Activated gamma-delta T cell (primary cell): ENCODE data around the gene SMARCA2.
"Not testable (repeated sequence)": the region's sequence is repeated elsewhere in the genome, so short reads cannot be mapped to it uniquely, and the experiment has no call there.

Source experiments
- DNase-seq: peaks from one replicate; lab custom pipeline; 2025; lab: John Stamatoyannopoulos, UW

SMARCA2 gene

DNA sequence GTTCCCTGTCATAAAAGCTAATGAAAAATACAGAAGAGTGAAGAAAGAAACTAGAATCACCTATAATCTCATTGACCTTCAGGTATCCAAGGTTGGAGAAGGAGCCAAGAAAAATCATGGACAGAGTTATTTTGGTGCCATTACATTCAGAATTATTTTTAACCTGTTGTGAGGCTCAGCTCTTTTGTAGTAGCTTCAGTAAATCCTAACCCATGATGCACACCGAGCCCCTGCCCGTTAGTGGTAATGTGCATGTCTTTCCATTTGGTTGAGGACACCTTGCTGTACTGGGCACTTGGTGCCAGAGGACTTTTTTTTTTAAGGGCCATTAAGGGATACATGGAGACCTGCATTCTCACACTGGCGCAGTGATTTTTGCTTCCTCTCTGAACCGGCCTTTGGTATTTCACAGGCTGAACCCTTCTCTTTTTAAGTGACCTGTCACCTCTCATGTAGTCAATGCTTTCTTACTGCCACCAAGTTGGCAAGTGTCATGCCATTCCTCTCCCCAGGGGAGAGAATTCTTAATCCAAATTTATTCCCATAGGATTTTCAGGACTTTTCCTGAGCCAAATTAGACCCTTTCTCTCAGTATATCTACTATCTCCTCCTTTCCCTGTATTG is 125.6 kb downstream of the SMARCA2 start:
- no peak for DNase-seq

DNA sequence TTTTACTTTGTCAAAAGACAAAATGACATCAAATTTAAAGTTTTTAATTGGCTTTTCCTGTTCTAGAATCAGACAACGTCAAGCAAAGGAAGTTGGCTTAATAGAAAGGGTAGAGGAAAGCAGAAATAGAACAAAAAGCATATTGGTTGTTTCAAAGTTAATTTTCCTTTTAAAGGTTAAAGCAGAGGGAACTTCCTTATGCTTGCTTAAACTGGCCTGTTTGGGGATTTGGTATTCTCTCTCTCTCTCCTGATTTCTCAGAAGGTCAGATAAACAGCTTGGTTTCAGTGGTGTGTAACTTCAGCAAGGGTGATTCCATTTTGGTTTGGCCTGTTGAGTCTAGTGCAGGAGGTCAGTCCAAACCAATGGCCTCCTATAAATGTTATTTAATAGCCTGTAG is 127.1 kb downstream of the SMARCA2 start:
- DNase-seq: no peak

DNA sequence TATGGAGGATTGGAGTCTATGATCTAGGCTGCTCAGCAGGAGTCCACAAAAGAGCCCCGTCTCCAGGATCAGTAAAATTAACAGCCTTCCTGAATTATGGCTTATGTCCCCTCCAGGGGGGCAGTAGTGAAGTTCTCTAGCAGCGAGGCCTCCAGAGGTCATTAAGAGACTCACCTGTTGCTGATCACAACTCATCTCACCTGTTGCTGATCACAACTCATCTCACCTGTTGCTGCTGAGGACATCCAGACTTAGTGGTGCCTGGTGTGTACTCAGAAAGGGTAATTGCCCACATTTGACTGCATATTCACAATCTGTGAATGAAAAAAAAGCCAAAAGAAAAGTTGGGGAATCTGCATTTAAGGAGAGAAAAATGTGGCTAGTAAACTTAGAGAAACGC is 129.5 kb downstream of the SMARCA2 start:
- DNase-seq: no peak

DNA sequence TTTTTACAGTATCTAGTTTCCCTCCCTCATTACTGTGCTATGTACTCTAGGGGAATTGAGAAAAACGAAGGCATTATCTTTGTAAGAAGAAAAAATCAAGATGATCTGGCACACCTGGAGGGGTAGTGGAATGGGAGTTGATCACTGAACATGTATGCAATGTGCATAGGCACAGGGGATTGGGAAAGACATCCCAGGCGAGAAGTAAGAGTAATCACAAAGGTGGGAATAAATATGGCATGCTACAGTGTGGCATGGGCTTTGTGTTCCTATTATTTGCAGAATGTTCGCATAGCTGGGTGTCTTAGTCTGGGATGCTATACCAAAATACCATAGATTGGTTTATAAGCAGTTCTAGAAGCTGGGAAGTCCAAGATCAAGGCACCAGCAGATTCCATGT is 130.6 kb downstream of the SMARCA2 start:
- DNase-seq: no peak

DNA sequence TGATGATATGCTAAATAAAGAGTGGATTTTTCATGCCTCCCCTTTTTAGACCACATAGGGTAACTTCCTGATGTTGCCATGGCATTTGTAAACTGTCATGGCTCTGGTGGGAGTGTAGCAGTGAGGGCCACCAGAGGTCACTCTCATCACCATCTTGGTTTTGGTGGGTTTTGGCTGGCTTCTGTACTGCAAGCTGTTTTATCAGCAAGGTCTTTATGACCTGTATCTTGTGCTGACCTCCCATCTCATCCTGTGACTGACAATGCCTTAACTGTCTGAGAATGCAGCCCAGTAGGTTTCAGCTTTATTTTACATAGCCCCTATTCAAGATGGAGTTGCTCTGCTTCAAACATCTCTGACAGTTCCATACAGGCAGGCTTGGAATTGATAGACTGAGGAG is 131.6 kb downstream of the SMARCA2 start:
- DNase-seq: not testable (repeated sequence)

DNA sequence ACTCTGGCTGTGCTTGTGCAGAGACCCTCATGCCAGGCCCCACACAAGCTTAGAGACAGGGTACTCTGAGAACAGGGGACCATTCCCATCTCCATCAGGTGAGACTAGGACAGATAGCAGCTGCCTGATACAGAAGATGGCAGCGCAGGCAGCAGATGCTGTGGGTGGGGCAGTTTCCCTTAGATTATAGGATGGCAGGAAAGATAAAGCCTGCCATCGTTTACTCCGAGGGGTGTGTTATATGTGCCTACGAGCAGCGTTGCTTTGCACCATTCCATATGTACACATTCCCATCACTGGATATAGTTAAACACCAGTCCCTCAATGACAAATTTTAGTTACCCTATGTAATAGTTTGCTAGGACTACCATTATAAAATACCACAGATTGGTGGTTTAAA is 135.2 kb downstream of the SMARCA2 start:
- DNase-seq: no peak

DNA sequence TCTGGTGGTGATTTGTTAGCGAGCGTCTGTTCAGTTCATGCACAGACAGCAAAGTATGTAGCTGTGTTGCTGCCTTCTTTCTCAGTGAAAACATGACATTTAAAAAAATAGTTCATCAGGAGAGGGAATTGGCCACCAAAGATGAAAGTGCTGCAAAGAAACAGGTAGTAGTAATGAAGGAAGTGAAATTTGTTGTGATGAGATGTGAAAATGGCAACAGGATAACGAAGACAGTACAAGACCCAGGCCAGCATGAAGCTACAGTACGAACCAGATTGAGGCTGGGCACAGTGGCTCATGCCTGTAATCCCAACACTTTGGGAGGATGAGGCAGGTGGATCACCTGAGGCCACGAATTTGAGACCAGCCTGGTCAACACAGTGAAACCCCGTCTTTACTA is 136.0 kb downstream of the SMARCA2 start:
- DNase-seq: no peak

DNA sequence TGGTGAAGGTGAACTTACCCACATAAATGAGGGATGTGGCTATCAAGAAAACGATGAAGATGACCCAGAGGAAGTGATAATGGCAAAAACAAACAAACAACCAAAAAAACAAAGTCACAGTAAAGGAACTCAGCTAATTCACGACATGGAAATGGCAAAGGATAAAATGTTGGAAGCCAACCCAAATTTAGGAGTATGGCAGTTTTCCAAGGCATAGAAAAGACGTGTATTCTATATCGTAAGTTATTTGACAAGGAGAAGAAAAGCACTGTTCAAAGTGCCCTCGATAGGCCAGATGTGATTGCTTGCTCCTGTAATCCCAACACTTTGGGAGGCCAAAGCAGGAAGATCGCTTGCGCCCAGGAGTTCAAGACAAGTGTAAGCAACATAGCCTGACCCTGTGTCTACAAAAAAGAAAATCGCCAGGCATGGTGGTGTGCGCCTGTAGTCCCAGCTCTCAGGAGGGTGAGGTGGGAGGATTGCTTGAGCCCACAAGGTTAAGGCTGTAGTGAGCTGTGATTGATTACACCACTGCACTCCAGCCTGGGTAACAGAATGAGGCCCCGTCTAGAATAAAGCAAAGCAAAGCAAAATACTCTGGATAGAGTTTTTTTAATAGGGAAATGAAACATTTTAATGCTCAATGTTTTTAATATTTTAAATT is 138.0 kb downstream of the SMARCA2 start:
- no peak for DNase-seq

DNA sequence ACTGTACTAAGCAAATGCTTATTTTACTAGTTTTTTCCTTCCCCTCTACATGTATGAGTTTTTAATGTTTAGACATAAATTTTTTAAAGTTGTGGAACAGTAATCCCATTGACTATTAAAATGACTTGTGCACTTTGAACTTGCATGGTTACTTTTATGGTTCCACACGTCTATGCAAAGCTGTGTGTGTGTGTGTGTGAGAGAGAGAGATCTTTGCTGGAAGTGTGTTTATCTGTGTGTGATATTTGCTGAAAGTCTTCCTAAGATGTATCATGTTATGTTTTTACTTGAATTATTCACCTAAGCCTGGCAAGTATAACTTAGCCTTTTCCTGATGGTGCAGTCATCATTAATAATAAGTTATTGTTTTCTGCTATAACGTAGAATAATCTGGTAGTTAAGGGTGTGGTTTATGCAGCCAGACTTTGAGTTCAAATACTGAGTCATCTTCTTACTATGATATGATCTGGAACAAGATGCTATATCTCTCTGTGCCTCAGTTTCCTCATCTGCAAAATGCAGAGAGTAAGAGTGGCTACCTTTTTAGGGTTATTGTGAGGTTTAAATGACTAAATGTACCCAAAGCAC is 138.6 kb downstream of the SMARCA2 start:
- no peak for DNase-seq

DNA sequence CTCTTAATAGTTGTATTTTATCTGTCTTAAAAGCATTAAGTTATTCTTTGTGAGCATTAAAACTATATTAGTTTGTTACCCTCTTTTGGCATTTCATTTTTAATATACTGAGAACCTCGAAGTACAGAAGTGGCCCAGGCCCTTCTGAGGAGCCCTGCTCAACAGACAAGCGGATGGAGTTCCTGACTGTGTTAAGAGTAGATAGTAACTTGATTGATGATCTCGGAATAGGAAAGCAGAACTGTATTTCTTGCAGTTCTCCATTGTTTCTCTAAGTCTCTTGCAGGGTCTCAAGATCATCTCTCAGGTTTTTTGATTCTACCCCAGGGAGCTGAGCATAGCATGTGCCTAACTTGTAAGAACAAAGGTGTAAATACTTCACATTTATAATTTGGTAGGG is 139.6 kb downstream of the SMARCA2 start:
- no peak for DNase-seq

DNA sequence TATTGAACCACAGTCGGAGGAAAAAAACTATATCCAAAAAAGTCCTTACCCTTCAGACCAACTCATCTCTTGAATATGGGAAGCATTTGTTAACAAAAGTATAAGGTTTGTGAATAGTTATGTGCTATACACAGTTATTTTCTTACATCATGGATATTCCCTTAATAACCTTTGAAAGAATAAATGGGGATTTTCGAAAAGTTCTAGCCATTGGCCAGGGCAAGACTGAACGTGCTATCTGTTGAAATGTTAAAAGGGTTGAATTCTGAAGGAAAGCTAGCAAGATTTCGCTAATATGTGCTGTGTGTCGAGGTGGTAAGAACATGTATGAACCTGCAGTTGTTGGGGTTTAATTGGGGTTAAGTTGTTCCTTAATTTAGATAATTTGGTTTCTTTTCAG is 140.8 kb downstream of the SMARCA2 start:
- DNase-seq: no peak

DNA sequence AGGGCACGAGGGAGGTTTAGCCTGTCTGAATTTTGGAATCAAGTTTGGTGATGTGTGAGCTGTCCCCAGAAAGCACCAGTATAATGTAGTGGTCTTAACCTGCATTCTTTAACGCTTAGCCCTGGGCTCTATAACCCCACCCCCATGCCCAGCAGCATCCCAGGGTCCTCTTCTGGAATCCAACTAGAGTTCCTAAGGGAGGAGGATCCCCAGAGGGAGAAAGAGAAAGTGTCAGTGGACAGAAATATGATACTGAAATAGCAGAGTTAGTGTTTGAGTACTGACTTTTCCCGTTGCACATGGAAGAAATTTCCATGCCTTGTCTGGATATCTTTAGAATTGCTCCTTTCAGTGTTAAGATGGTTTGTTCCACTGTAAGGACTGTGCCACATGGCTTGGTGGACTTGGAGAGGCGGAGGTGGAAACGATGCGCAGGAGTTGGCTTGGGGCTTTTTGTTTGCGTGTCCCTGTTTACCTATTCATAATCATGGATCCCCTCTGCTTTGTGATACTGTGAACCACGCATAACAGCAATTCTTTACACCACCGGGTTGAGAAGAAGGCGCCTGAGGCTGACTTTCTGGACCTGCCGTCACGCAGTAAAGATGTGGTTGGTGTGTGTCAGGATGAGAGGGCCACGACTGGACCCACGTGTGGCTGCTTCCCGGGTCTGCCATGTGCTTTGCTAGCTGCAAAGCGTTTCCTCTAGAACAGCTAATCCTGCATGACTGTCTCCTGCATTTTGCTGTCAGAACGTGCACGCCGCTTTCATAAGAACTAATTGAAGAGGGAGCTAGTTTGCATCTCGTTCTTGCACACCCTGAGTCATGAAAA is 142.3 kb downstream of the SMARCA2 start:
- DNase-seq: no peak

DNA sequence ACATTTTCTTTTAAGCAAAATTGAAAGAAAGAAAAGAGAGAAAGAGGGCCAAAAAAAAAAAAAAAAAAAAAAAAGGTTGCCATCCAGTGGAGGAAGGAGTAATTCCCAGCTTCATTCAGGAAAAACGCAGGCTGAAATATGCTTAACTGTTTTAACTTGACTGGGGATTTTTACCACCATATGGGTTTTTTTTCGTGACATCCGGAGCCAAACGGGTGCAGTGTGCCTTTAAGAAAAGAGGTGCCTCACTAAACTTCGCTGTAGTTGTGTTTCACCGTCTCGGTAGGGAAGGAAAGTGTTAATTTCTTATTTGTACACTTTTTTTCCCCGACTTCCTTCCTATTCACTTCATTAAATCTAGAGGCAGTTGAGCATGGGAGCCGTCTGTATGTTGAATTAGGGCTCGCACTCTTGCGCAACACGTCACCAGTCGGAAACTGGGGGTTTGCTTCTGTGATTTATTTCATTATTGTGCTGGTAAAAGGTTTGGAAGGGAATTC is 143.0 kb downstream of the SMARCA2 start:
- DNase-seq: no peak

DNA sequence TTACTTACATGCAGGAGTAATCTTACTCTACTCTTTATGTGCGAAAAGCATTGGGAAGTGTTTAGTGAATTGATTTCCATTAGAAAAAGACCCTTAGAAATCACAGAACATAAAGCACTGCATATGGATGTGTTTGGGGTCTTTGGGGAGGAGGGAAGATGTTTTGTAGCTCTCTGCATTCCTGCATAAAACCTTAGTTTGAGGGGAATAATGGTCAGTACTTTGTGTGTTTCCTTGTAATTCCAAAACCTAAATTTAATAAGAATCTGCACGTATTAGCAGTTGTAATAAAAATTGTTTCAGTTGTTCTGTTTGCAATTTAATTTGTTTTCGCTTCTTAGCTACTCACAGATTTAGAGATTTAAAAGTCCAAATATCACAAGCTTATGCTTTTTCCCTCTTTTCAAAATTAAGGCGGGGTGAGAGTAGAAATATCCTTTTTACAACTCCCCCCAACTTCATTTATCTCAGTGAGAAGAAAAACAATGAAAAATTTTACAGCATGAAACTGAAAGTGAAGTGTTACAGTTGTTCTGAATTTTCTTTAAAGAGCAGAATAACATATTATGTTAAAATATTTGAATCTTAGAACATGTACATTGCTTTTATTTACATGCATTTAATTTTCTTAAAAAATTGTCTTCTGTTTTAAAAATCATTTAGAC is 143.8 kb downstream of the SMARCA2 start:
- DNase-seq: no peak

DNA sequence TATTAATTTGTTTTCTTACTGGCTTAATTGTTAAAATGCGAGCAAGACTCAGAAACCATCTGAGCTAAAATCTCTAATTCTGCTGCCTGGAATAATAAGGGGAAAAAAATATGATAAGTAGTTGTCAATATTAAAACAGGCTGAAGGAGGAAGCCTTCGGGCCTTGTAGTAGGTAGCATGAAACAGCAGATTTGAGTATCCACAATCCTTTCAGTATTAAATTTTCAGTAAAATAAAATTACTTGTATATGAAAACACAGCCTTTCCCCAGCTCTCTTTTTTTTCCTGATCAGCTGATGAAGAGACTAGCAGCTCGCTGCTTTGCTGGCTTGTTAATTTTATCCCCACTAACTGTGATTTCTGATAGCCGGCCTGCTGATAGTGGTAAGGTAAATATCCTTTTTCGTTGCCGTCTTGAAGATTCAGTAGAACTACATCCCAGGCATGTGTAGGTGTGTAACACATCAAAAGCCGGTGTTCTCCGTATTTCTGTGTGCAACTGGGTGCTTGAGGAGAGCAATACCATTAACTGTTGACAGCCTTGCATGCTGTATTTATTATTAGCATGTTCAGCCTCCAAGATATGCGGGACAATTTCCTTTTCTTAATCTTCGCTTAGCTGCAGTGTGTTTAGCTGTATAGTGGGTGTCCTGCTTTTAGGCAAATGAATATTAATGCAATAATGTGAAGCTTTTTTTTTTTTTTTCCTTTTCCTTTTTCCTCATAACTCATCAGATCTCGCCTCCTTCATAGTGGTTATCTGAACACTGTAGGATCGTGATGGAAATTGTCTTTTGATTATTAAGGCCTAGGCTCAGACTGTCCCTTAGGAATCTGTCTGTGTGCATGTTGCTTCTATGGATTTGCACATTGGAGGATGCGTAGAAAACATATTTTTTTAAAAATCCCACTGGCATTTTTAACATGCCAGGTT is 144.6 kb downstream of the SMARCA2 start:
- no peak for DNase-seq

DNA sequence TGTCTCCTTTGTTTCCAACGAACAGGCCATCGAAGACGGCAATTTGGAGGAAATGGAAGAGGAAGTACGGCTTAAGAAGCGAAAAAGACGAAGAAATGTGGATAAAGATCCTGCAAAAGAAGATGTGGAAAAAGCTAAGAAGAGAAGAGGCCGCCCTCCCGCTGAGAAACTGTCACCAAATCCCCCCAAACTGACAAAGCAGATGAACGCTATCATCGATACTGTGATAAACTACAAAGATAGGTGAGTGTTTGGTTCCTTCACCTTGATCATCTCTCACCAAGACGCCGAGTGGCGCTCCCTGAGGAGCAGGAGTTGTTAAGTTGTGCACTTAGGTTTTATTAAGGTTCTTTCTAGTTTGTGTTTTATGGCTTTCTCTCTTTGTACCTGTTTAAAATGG is 146.5 kb downstream of the SMARCA2 start:
- no peak for DNase-seq

DNA sequence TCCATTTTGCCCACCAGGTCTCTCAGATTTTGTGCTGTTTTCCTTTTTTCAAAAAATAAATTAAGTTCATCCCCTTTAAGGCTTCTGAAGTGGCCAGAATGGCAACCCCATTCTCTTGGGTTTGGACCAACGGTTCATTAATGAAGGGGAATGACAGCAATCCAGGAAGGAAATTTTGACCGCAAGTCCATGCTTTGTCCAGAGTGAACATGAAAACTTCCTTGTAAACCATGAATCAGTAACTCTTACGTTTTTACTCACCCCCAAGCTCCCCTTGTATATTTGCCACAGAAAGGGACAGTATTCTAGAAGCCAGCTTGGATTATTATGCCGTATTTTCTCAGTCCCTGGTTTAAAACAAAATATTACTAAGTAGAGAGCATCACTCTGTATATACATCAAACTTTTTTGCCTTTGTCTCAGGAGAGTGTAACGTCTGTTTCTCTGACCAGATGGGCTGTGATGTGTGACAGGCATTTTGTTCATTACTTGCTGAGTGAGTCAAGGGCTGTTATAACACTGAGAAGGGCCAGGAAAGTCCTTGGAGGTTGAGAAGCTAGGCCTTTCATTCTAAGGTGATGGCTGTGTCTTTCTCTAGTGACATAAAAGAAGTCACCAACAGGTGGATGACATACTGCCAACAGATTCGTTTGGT is 148.2 kb downstream of the SMARCA2 start:
- no peak for DNase-seq

DNA sequence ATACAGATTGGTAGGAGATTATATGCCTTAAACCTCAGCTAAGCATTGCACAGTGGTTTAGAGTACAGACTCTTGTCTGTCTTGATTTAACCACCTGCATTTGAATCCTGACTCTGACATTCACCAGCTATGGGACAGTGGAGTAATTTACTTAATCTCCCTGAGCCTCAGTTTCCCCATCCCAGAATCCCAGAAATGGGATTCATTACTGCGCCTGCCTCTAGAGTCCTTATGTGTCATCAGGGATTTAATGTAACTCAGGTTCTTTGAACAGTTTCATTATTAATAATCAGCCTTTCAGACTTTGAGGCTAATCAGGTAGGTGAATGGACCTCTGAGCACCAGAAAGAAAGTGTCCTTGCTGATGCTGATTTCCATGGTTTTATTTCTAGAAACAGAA is 149.1 kb downstream of the SMARCA2 start:
- no peak for DNase-seq

DNA sequence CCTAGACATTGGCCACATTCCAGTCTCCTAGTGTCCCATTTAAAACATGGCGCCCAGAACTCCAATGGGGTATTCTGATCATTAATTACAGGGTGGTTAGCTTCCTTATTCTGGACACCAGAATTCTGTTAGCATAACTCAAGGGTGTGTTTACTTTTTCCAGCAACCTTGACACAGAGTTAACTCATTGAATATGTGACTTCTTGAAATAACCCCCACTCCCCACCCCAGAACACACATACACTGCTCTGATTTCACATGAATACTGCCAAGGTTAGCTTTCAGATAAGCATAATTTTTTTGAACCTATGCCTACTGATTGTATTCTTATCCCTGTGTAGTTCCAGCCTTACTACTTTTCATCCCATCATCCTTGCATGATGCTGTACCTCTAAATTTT is 151.1 kb downstream of the SMARCA2 start:
- DNase-seq: no peak

DNA sequence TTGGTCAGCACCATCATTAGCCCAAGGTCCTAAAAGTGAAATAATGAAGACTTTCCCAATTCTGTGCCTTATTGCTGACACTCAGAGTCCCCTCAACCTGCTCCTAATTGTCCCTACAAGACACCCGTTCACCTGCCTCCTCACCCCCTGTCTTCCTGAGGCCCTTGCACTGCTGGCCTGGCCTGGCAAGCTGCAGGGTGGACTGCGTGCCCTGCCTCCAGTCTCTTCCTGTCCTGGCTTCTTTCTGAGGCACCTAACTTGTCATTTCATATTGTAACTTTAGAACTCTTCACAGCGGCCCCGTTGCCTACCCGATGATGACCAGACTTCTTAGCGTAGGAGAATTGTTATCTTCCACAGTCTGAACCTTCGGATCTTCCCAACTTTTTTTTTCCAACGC is 153.9 kb downstream of the SMARCA2 start:
- no peak for DNase-seq
